Activated B cell treated with CpG ODN at 0.5 μM for 24 hours (primary cell): ENCODE results near the gene ROBO2. TPM values are rescaled to one million over a fixed set of nuclear protein-coding genes. Genes with fewer than 3 reads are reported as not detected.

Source experiments
- ATAC-seq: fragments of 200-7000 bp; cut with Tn5 transposase; one replicate; pipeline ENCODE4 v1.10.0; 2021; ENCODE audit warnings: low read depth, mild to moderate bottlenecking, moderate library complexity
- CTCF ChIA-PET: fragments of 350-600 bp; sonication (Branson Sonifier 250); formaldehyde crosslinking; loops from one replicate; lab custom pipeline; 2021; ENCODE audit warnings: antibody characterized with exemption; lab: Charles Lee
- POLR2A ChIA-PET: fragments of 350-600 bp; sonication (Branson Sonifier 250); formaldehyde crosslinking; loops from one replicate; lab custom pipeline; 2021; ENCODE audit warnings: antibody characterized with exemption; lab: Charles Lee
- DNase-seq: peaks from one replicate; pipeline ENCODE4 v3.0.0; 2022
- H3K27ac Mint-ChIP-seq: one replicate; pipeline ENCODE4 v1.8.0; 2020; ENCODE audit warnings: mixed read lengths
- H3K27me3 Mint-ChIP-seq: one replicate; pipeline ENCODE4 v1.8.0; 2021; ENCODE audit warnings: mixed read lengths
- H3K36me3 Mint-ChIP-seq: one replicate; pipeline ENCODE4 v1.8.0; 2021; ENCODE audit warnings: low read depth, mixed read lengths
- H3K4me1 Mint-ChIP-seq: one replicate; pipeline ENCODE4 v1.8.0; 2021; ENCODE audit warnings: mixed read lengths
- H3K4me3 Mint-ChIP-seq: one replicate; pipeline ENCODE4 v1.8.0; 2020; ENCODE audit warnings: mild to moderate bottlenecking, mixed read lengths
- H3K9me3 Mint-ChIP-seq: one replicate; pipeline ENCODE4 v1.8.0; 2020; ENCODE audit warnings: mixed read lengths
- intact Hi-C: fragments of 100-400 bp; cut with micrococcal nuclease; formaldehyde crosslinking; loops from one replicate; pipeline ENCODE4 v1.15.1; 2024
- total RNA-seq: library from RNA; stranded (reverse); gene quantifications from 2 replicates; pipeline ENCODE4 v1.2.3, GENCODE V29; 2022
- TF ChIP-seq, protein P1 (sequence below): fragments of 200-600 bp; IDR thresholded peaks from one replicate; pipeline ENCODE4 v1.8.0; 2022; ENCODE audit warnings: antibody characterized with exemption, mild to moderate bottlenecking

ROBO2 gene
- total RNA-seq, 1 donor from 2014 or later = not detected

DNA sequence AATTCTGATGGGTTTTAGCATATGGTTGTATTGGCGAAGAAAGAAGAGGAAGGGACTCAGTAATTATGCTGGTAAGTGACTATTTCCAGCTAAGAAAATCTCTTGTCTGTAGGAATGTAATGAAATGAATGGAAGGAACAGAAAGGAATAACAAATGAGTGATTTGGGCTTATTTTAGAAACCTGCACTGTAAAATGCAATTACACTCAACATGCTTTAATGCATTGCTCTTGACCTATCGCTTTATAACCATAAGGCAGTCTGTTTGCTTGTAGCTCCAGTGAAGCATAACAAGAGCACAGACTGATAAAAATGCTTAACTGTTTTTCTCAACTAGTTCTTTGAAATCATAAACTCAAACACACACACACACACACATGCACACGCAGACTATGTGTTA is 549.0 kb downstream of the ROBO2 start:
- Mint-ChIP-seq H3K27ac (no peak overlapping the region), H3K36me3 (no peaks in the 10 kb centered on the region), H3K9me3 (peaks cover 5% of the 10 kb centered on the region), H3K4me1 (no peaks in the 10 kb centered on the region), H3K27me3 (no peaks in the 10 kb centered on the region), H3K4me3 (no peak overlapping the region)
- no peak for DNase-seq
- intact Hi-C loops = no loop called here
- ChIA-PET CTCF (no interaction called here), POLR2A (no interaction called here)
- no peak for ATAC-seq
- TF ChIP-seq, protein P1, sequence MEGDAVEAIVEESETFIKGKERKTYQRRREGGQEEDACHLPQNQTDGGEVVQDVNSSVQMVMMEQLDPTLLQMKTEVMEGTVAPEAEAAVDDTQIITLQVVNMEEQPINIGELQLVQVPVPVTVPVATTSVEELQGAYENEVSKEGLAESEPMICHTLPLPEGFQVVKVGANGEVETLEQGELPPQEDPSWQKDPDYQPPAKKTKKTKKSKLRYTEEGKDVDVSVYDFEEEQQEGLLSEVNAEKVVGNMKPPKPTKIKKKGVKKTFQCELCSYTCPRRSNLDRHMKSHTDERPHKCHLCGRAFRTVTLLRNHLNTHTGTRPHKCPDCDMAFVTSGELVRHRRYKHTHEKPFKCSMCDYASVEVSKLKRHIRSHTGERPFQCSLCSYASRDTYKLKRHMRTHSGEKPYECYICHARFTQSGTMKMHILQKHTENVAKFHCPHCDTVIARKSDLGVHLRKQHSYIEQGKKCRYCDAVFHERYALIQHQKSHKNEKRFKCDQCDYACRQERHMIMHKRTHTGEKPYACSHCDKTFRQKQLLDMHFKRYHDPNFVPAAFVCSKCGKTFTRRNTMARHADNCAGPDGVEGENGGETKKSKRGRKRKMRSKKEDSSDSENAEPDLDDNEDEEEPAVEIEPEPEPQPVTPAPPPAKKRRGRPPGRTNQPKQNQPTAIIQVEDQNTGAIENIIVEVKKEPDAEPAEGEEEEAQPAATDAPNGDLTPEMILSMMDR = no peak

DNA sequence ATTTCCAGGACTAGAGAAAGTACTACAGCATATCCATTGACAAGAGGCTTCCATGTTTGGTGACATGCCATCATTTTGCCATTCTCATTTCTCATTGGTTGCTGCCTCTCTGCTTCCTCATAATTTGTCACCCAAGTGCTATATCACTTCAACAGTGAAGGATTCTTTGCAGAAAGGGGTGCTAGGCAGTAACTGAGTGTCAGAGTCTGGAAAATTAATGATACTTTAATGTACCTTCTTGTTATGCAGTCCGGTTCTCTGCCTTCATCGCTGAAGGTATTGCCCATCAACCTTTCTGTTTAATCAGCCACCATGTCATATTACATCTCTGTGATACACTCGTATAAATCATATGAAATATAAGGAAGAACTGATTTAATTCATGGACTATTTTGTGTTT is 550.3 kb downstream of the ROBO2 start:
- no peak for DNase-seq
- Mint-ChIP-seq H3K27ac (no peak overlapping the region), H3K36me3 (no peaks in the 10 kb centered on the region), H3K9me3 (peaks cover 5% of the 10 kb centered on the region), H3K27me3 (no peaks in the 10 kb centered on the region), H3K4me3 (no peak overlapping the region), H3K4me1 (no peaks in the 10 kb centered on the region)
- ChIA-PET POLR2A (no interaction called here), CTCF (no interaction called here)
- no peak for ATAC-seq
- intact Hi-C loops = no loop called here
- TF ChIP-seq, protein P1 = no peak

- intact Hi-C loops = no loop called here
- ATAC-seq (no peak), DNase-seq (no peak)
- no peaks in the 10 kb centered on the region for H3K4me1 Mint-ChIP-seq
- ChIA-PET CTCF (no interaction called here), POLR2A (no interaction called here)
- H3K36me3 Mint-ChIP-seq = no peaks in the 10 kb centered on the region
- no peak overlapping the region for H3K4me3 Mint-ChIP-seq
- peaks cover 3% of the 10 kb centered on the region for H3K9me3 Mint-ChIP-seq
- TF ChIP-seq, protein P1 = no peak
- no peak overlapping the region for H3K27ac Mint-ChIP-seq
- no peaks in the 10 kb centered on the region for H3K27me3 Mint-ChIP-seq
Observed at GRCh38 chr3:77595371-77595870, 555.5 kb downstream of the ROBO2 start.

- Mint-ChIP-seq H3K27me3 (no peaks in the 10 kb centered on the region), H3K4me3 (no peak overlapping the region), H3K27ac (no peak overlapping the region), H3K36me3 (no peaks in the 10 kb centered on the region), H3K9me3 (no peaks in the 10 kb centered on the region), H3K4me1 (no peaks in the 10 kb centered on the region)
- ChIA-PET CTCF (no interaction called here), POLR2A (no interaction called here)
- ATAC-seq (no peak), DNase-seq (no peak)
- TF ChIP-seq, protein P1 = no peak
- intact Hi-C loops = no loop called here
Observed at GRCh38 chr3:77599948-77600347, 560.0 kb downstream of the ROBO2 start.

GRCh38 chr3:77601823-77602415 is 562.0 kb downstream of the ROBO2 start:
- CTCF ChIA-PET = no interaction called here
- H3K4me1 Mint-ChIP-seq = no peaks in the 10 kb centered on the region
- no peak for DNase-seq
- no peak overlapping the region for H3K27ac Mint-ChIP-seq
- H3K36me3 Mint-ChIP-seq = no peaks in the 10 kb centered on the region
- intact Hi-C loops = no loop called here
- no peak for ATAC-seq
- no peak overlapping the region for H3K4me3 Mint-ChIP-seq
- H3K27me3 Mint-ChIP-seq = no peaks in the 10 kb centered on the region
- no peaks in the 10 kb centered on the region for H3K9me3 Mint-ChIP-seq
- TF ChIP-seq, protein P1 = no peak
- POLR2A ChIA-PET = no interaction called here
